HepG2 (cell line): Measurements from ENCODE around the gene ZG16. TPM values are rescaled to one million over a fixed set of nuclear protein-coding genes. Genes with fewer than 3 reads are reported as not detected.

Experiments used
- ATF7-NPFF ChIP-seq: sonication (generic); formaldehyde crosslinking; IDR thresholded peaks from 2 replicates; pipeline ENCODE4 v1.8.1; 2023; ENCODE audit warnings: mild to moderate bottlenecking, low read depth, missing genetic modification reagents, moderate library complexity
- ATRX ChIP-seq: sonication (generic); formaldehyde crosslinking; IDR thresholded peaks from 2 replicates; pipeline ENCODE4 v1.4.0; 2020; ENCODE audit warnings: missing genetic modification reagents, borderline replicate concordance
- CEBPB ChIP-seq: IDR thresholded peaks from 2 replicates; pipeline ENCODE4 v1.6.1; 2011; ENCODE audit warnings: low read depth, low read length, improper control_type of control experiment, borderline replicate concordance
- DMTF1 ChIP-seq: sonication (generic); formaldehyde crosslinking; IDR thresholded peaks from 2 replicates; pipeline ENCODE4 v1.4.0; 2020; ENCODE audit warnings: mild to moderate bottlenecking, missing genetic modification reagents
- EHMT2 ChIP-seq: fragments of 200-600 bp; sonication (generic); IDR thresholded peaks from 2 replicates; pipeline ENCODE4 v1.7.0; 2017; ENCODE audit warnings: antibody characterized with exemption, low read depth, low read length, borderline replicate concordance
- KMT2B ChIP-seq: IDR thresholded peaks from 2 replicates; pipeline ENCODE4 v1.6.1; 2016; ENCODE audit warnings: missing genetic modification reagents, missing compliant biosample characterization
- MXD3 ChIP-seq: IDR thresholded peaks from 2 replicates; pipeline ENCODE4 v1.6.1; 2016; ENCODE audit warnings: mild to moderate bottlenecking, missing biosample characterization, missing genetic modification reagents
- NKX3-1 ChIP-seq: sonication (generic); formaldehyde crosslinking; IDR thresholded peaks from 2 replicates; pipeline ENCODE4 v1.5.0; 2020; ENCODE audit warnings: missing genetic modification reagents
- PAF1 ChIP-seq: IDR thresholded peaks from 2 replicates; pipeline ENCODE4 v1.6.1; 2016; ENCODE audit warnings: missing genetic modification reagents, missing compliant biosample characterization
- PHF20 ChIP-seq: sonication (generic); formaldehyde crosslinking; IDR thresholded peaks from 2 replicates; pipeline ENCODE4 v1.5.0; 2020; ENCODE audit warnings: mild to moderate bottlenecking, missing genetic modification reagents
- PLRG1 ChIP-seq: fragments of 450-650 bp; conservative IDR thresholded peaks from 2 replicates; pipeline ENCODE4 v1.6.1; 2016
- SOX6 ChIP-seq, 2 experiments: fragments of 450-650 bp in 1 of 2; sonication (generic) in 1 of 2; formaldehyde crosslinking in 1 of 2; IDR thresholded peaks; 2 replicates each; pipeline versions ENCODE4 v1.4.0 to v1.6.1; 2017 to 2020; ENCODE audit warnings: antibody characterized with exemption in 1 of 2, mild to moderate bottlenecking in 1 of 2, missing genetic modification reagents in 1 of 2
- STAG1 ChIP-seq: sonication (generic); formaldehyde crosslinking; IDR thresholded peaks from 2 replicates; pipeline ENCODE4 v1.4.0; 2020; ENCODE audit warnings: missing genetic modification reagents
- ZBTB40 ChIP-seq, 2 experiments: fragments of 450-650 bp in 1 of 2; sonication (generic) in 1 of 2; formaldehyde crosslinking in 1 of 2; IDR thresholded peaks; 2 replicates each; pipeline versions ENCODE4 v1.6.1 to v1.8.0; 2016 to 2022; ENCODE audit warnings: antibody characterized with exemption in 1 of 2, mild to moderate bottlenecking in 1 of 2, missing genetic modification reagents in 1 of 2
- ZNF282 ChIP-seq: fragments of 450-650 bp; IDR thresholded peaks from 2 replicates; pipeline ENCODE4 v1.6.1; 2018; ENCODE audit not compliant: partially characterized antibody
- ZNF33B ChIP-seq: sonication (generic); formaldehyde crosslinking; IDR thresholded peaks from 2 replicates; pipeline ENCODE4 v1.5.1; 2020; ENCODE audit warnings: mild to moderate bottlenecking, missing genetic modification reagents
- ZNF343 ChIP-seq: sonication (generic); formaldehyde crosslinking; IDR thresholded peaks from 2 replicates; pipeline ENCODE4 v1.4.0; 2020; ENCODE audit warnings: mild to moderate bottlenecking, missing genetic modification reagents
- ZNF737 ChIP-seq: sonication (generic); formaldehyde crosslinking; IDR thresholded peaks from 2 replicates; pipeline ENCODE4 v1.5.0; 2020; ENCODE audit warnings: missing genetic modification reagents, mild to moderate bottlenecking, borderline replicate concordance
- ZNF773 ChIP-seq: sonication (generic); formaldehyde crosslinking; IDR thresholded peaks from 2 replicates; pipeline ENCODE4 v1.4.0; 2020; ENCODE audit warnings: missing genetic modification reagents, borderline replicate concordance
- ZSCAN21 ChIP-seq: sonication (generic); formaldehyde crosslinking; IDR thresholded peaks from 2 replicates; pipeline ENCODE4 v1.8.0; 2022; ENCODE audit warnings: mild to moderate bottlenecking, missing genetic modification reagents, moderate library complexity, borderline replicate concordance
- polyA plus RNA-seq, 8 experiments: library from polyadenylated mRNA; depleted of rRNA in 3 of 8; stranded (reverse) in 7 of 8; unstranded in 1 of 8; fragments of >200 nt; fragmentation: Illumina TruSeq in 4 of 8; extraction: Trizol in 4 of 8; gene quantifications; 2 replicates each; pipeline versions ENCODE4 v1.2.1 to v1.2.3, GENCODE V29; 2011 to 2016; ENCODE audit warnings: low read depth in 4 of 8, missing spikeins in 1 of 8, mixed read lengths in 1 of 8; ENCODE audit not compliant: insufficient read depth in 1 of 8
- total RNA-seq, 5 experiments: library from RNA; depleted of rRNA; stranded (reverse); fragments of >200 nt; fragmentation: Illumina TruSeq; extraction: Trizol; gene quantifications; 2 replicates each; pipeline ENCODE4 v1.2.3, GENCODE V29; 2016; ENCODE audit warnings: low read depth in 1 of 5

ZG16 gene
- total and polyA plus RNA-seq, 2 of the 13 experiments (the other 11 are each of a cell fraction or from before 2014, with no cell fraction given): 0.04 to 0.07 TPM

- TF ChIP-seq ZNF282 (no peak), ZNF737 (CRISPR knock-in tag) (0 out of 2 replicates have a peak, but pooled peaks have one; percentile 59), MXD3 (CRISPR knock-in tag) (no peak), DMTF1 (CRISPR knock-in tag) (no peak), STAG1 (CRISPR knock-in tag) (no peak), ZNF33B (no peak), SOX6 (IDR thresholded peaks at IDR 0.05) (no peak), SOX6 (CRISPR knock-in tag; IDR thresholded peaks at IDR 0.05) (no peak), NKX3-1 (CRISPR knock-in tag) (0 out of 2 replicates have a peak, but pooled peaks have one; percentile 12), ZSCAN21 (CRISPR knock-in tag) (no peak), PLRG1 (no peak), ATF7-NPFF (CRISPR knock-in tag) (no peak), ATRX (CRISPR knock-in tag) (no peak), ZNF343 (CRISPR knock-in tag) (no peak), PHF20 (no peak), PAF1 (CRISPR knock-in tag) (no peak), EHMT2 (no peak), CEBPB (no peak), KMT2B (CRISPR knock-in tag) (no peak), ZNF773 (CRISPR knock-in tag) (no peak), ZBTB40 (IDR thresholded peaks at IDR 0.05) (no peak), ZBTB40 (CRISPR knock-in tag; IDR thresholded peaks at IDR 0.05) (no peak)
Observed at GRCh38 chr16:29789775-29790182, 11.7 kb downstream of the ZG16 start (continued).
